Mesenchymal stem cell (in vitro differentiated cells and primary cell): ENCODE measurements around the gene LRP1B.

Source experiments
- DNase-seq: peaks from one replicate; pipeline ENCODE4 v3.0.0-alpha.2; 2013
- H2AFZ ChIP-seq: one replicate; pipeline ENCODE4 v1.6.1; 2013; ENCODE audit warnings: low read depth, mild to moderate bottlenecking, control low read depth, inconsistent platforms, low read length, moderate library complexity
- H2AK5ac ChIP-seq: 2 replicates; pipeline ENCODE4 v1.6.1; 2013; ENCODE audit warnings: low read length, moderate library complexity, mild to moderate bottlenecking, inconsistent platforms; ENCODE audit not compliant: severe bottlenecking
- H2BK120ac ChIP-seq: one replicate; pipeline ENCODE4 v1.6.1; 2013; ENCODE audit warnings: low read depth, mild to moderate bottlenecking, inconsistent platforms, low read length, moderate library complexity
- H2BK12ac ChIP-seq, 2 experiments: one replicate each; pipeline ENCODE4 v1.6.1; 2013; ENCODE audit warnings: inconsistent platforms in 2 of 2, low read length in 2 of 2, mild to moderate bottlenecking in 2 of 2, moderate library complexity in 2 of 2, control low read depth in 1 of 2
- H2BK15ac ChIP-seq: one replicate; pipeline ENCODE4 v1.6.1; 2013; ENCODE audit warnings: mild to moderate bottlenecking, low read depth, inconsistent platforms; ENCODE audit not compliant: poor library complexity, severe bottlenecking
- H2BK5ac ChIP-seq: 2 replicates; pipeline ENCODE4 v1.6.1; 2013; ENCODE audit warnings: low read depth, mild to moderate bottlenecking, low read length, control low read depth, inconsistent platforms; ENCODE audit not compliant: poor library complexity, severe bottlenecking
- H3K14ac ChIP-seq, 2 experiments: one replicate each; pipeline ENCODE4 v1.6.1; 2013; ENCODE audit warnings: inconsistent platforms in 2 of 2, low read length in 2 of 2, control low read depth in 1 of 2, mild to moderate bottlenecking in 1 of 2, moderate library complexity in 1 of 2
- H3K18ac ChIP-seq, 2 experiments: one replicate each; pipeline ENCODE4 v1.6.1; 2013; ENCODE audit warnings: inconsistent platforms in 2 of 2, low read length in 2 of 2, control low read depth in 1 of 2, low read depth in 1 of 2, mild to moderate bottlenecking in 1 of 2
- H3K23ac ChIP-seq, 2 experiments: one replicate each; pipeline ENCODE4 v1.6.1; 2013; ENCODE audit warnings: inconsistent platforms in 2 of 2, low read length in 2 of 2, mild to moderate bottlenecking in 2 of 2, moderate library complexity in 2 of 2, control low read depth in 1 of 2
- H3K27ac ChIP-seq: 2 replicates; pipeline ENCODE4 v1.5.1; 2013; ENCODE audit warnings: mild to moderate bottlenecking, moderate library complexity, low read length, control low read depth, inconsistent platforms; ENCODE audit not compliant: poor library complexity, severe bottlenecking
- H3K27me3 ChIP-seq, 2 experiments: 2 replicates each; pipeline versions ENCODE4 v1.6.1 to v1.7.0; 2013; ENCODE audit warnings: low read length in 2 of 2, mild to moderate bottlenecking in 2 of 2, moderate library complexity in 2 of 2, control low read depth in 1 of 2, inconsistent platforms in 1 of 2; ENCODE audit not compliant: control insufficient read depth in 1 of 2, insufficient read depth in 1 of 2
- H3K36me3 ChIP-seq, 2 experiments: 2 replicates each; pipeline versions ENCODE4 v1.6.1 to v1.7.0; 2013; ENCODE audit warnings: low read length in 2 of 2, control low read depth in 1 of 2, inconsistent platforms in 1 of 2, low read depth in 1 of 2, mild to moderate bottlenecking in 1 of 2; ENCODE audit not compliant: insufficient read depth in 2 of 2, control insufficient read depth in 1 of 2
- H3K4ac ChIP-seq, 2 experiments: one replicate each; pipeline ENCODE4 v1.6.1; 2013; ENCODE audit warnings: inconsistent platforms in 2 of 2, low read length in 2 of 2, mild to moderate bottlenecking in 2 of 2, moderate library complexity in 2 of 2, control low read depth in 1 of 2, low read depth in 1 of 2
- H3K4me1 ChIP-seq: 2 replicates; pipeline ENCODE4 v1.6.1; 2013; ENCODE audit warnings: low read depth, low read length, control low read depth; ENCODE audit not compliant: control insufficient read depth, insufficient read depth
- H3K4me2 ChIP-seq: 2 replicates; pipeline ENCODE4 v1.6.1; 2013; ENCODE audit warnings: low read length, mild to moderate bottlenecking, inconsistent platforms; ENCODE audit not compliant: poor library complexity, severe bottlenecking
- H3K4me3 ChIP-seq, 2 experiments: 2 replicates each; pipeline versions ENCODE4 v1.5.1 to v1.7.0; 2013; ENCODE audit warnings: low read length in 2 of 2, mild to moderate bottlenecking in 2 of 2, control low read depth in 1 of 2, low read depth in 1 of 2; ENCODE audit not compliant: insufficient read depth in 1 of 2
- H3K79me1 ChIP-seq: replicated peaks from 2 replicates; pipeline ENCODE4 v1.6.1; 2013; ENCODE audit warnings: mild to moderate bottlenecking, control low read depth, low read length, inconsistent platforms; ENCODE audit not compliant: poor library complexity, severe bottlenecking
- H3K9ac ChIP-seq: 2 replicates; pipeline ENCODE4 v1.7.0; 2013; ENCODE audit warnings: mild to moderate bottlenecking, low read length, moderate library complexity
- H3K9me3 ChIP-seq: 2 replicates; pipeline ENCODE4 v1.7.0; 2013; ENCODE audit warnings: mild to moderate bottlenecking, low read length; ENCODE audit not compliant: control insufficient read depth
- H4K8ac ChIP-seq: one replicate; pipeline ENCODE4 v1.6.1; 2013; ENCODE audit warnings: inconsistent platforms, mild to moderate bottlenecking, low read length, moderate library complexity
- H4K91ac ChIP-seq: one replicate; pipeline ENCODE4 v1.6.1; 2013; ENCODE audit warnings: mild to moderate bottlenecking, low read length, inconsistent platforms
- WGBS: methylation state at CpG from one replicate; pipeline ENCODE4 v1.1.7; 2013; ENCODE audit warnings: mixed read lengths; 5-methylcytosine and 5-hydroxymethylcytosine counted together

Gene LRP1B

DNA sequence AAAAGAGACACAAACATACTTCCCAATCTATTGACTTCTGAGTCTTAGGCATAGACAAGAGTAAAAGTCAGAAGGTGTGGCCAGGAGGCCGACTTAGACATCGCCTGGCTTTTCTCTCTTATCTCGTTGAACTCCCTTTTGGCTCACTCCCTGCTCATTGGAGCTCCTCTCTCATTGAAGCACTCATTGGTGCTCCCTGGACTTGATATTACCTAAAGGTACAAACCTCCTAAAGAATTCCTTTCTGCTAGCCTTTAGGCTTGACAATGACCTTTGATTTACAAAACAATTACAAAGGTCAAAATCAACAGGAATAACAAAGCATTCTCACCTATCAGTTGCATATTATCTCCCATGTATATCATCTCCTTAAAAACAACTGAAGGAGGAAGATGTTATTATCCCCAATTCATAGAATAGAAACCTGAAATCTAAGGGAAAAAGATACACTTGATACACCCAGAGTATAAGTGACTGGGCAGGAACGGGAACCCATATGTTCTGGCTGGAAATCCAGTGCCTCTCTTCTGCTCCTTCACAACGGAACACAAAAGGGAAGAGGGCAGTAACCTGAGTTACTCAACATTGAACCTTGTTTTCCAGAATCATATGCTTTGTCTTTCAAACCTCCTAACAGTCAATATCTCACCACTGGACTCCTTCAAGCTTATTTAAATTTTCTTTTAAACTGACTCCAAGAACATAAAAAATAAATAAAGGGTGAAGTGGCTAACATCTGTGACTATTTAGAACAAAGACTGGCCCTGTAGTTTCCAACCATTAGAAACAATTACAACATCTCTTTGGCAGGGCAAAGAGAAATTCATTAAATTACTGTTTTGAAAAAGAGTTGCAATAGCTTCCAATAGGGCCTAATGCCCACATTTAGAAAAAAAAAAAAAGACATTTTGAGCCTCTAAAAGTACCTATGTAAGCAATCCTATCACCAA lies 1247.9 kb downstream of the LRP1B start:
- no peak overlapping the region for H3K4me3 ChIP-seq
- peak; percentile 12 for DNase-seq
- H2AK5ac ChIP-seq, result no peak overlapping the region
- peak overlapping the region in 1 of 2 experiments; percentile 2 for H3K4ac ChIP-seq
- H3K27ac ChIP-seq, result no peak overlapping the region
- no peaks in the 10 kb centered on the region for H3K36me3 ChIP-seq
- no peak overlapping the region for H3K4me2 ChIP-seq
- H4K91ac ChIP-seq, result no peak overlapping the region
- H3K23ac ChIP-seq, result no peak overlapping the region
- H2BK120ac ChIP-seq, result no peak overlapping the region
- H3K79me1 ChIP-seq, result no peaks in the 10 kb centered on the region
- H2AFZ ChIP-seq, result no peak overlapping the region
- no peak overlapping the region for H3K14ac ChIP-seq
- H3K27me3 ChIP-seq, result no peaks in the 10 kb centered on the region
- H2BK12ac ChIP-seq, result peak overlapping the region in 1 of 2 experiments; percentile 52
- H4K8ac ChIP-seq, result no peak overlapping the region
- peaks cover under 1% of the 10 kb centered on the region for H3K9me3 ChIP-seq
- H3K4me1 ChIP-seq, result no peaks in the 10 kb centered on the region
- H2BK15ac ChIP-seq, result peak overlapping the region; percentile 88
- no peak overlapping the region for H3K9ac ChIP-seq
- WGBS, result 77% methylated on average over 5 of the region's 5 CpGs
- no peak overlapping the region for H2BK5ac ChIP-seq
- peak overlapping the region in 1 of 2 experiments; percentile 83 for H3K18ac ChIP-seq

DNA sequence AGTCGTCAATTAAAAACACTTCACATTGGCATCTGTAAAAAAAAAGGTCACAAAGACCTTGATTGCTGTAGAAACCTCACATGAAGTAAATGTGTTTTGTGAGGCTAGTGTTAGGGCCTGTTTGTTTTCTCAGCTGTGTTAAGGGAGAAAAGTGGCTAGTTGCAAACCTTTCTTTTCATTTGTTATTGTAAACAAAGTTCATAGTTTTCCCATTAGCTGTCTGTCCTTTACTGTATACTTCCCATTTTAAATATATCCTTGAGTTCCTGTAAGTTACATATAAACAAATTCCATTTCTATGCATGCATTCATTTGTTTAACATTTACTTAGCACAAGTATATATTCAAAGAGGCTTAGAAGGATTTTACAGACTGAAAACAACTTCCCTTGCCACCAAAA lies 1250.2 kb downstream of the LRP1B start:
- Histone ChIP-seq H3K27ac (no peak overlapping the region), H2AK5ac (no peak overlapping the region), H3K4me1 (no peaks in the 10 kb centered on the region), H2BK120ac (no peak overlapping the region), H3K4me2 (no peak overlapping the region), H3K79me1 (no peaks in the 10 kb centered on the region), H3K36me3 (no peaks in the 10 kb centered on the region), H4K91ac (no peak overlapping the region), H3K18ac (no peak overlapping the region), H3K9ac (no peak overlapping the region), H3K4ac (no peak overlapping the region), H4K8ac (no peak overlapping the region), H3K9me3 (peaks cover 20% of the 10 kb centered on the region), H2BK15ac (no peak overlapping the region), H2BK12ac (no peak overlapping the region), H3K23ac (no peak overlapping the region), H3K27me3 (no peaks in the 10 kb centered on the region), H2AFZ (no peak overlapping the region), H3K14ac (no peak overlapping the region), H3K4me3 (no peak overlapping the region), H2BK5ac (no peak overlapping the region)
- peak; percentile 77 for DNase-seq
- 0% methylated on average over 1 of the region's 1 CpG for WGBS

DNA sequence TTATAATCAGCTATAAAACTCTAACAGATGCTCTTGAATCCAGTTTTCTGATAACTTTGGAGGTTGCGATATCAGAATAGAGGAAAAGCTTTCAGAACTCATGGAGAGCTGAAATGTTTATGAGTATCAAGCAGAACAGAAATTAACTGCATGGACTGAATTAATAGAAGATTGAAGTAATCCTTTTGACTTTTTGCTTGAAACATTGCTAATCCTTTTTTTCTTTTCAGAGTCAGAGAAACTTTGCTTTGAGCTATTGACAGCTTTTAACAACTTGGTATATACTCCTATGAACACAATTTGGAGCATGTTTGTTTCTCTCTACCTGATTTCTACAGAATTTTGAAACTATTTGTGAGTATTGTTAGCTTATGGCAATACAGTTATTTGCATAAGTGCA lies 1254.8 kb downstream of the LRP1B start:
- DNase-seq, result peak; percentile 7
- no peak overlapping the region for H3K4me3 ChIP-seq
- H3K4me2 ChIP-seq, result no peak overlapping the region
- H3K23ac ChIP-seq, result no peak overlapping the region
- H4K91ac ChIP-seq, result no peak overlapping the region
- no peak overlapping the region for H2BK5ac ChIP-seq
- H3K4ac ChIP-seq, result no peak overlapping the region
- H2AFZ ChIP-seq, result no peak overlapping the region
- no peak overlapping the region for H3K9ac ChIP-seq
- H3K18ac ChIP-seq, result no peak overlapping the region
- H2AK5ac ChIP-seq, result no peak overlapping the region
- H3K27me3 ChIP-seq, result no peaks in the 10 kb centered on the region
- H3K9me3 ChIP-seq, result peaks cover 46% of the 10 kb centered on the region
- no peak overlapping the region for H3K27ac ChIP-seq
- 88% methylated on average over 1 of the region's 1 CpG for WGBS
- no peaks in the 10 kb centered on the region for H3K4me1 ChIP-seq
- H2BK120ac ChIP-seq, result no peak overlapping the region
- no peaks in the 10 kb centered on the region for H3K36me3 ChIP-seq
- no peak overlapping the region for H2BK12ac ChIP-seq
- no peak overlapping the region for H4K8ac ChIP-seq
- no peak overlapping the region for H2BK15ac ChIP-seq
- no peak overlapping the region for H3K14ac ChIP-seq
- H3K79me1 ChIP-seq, result no peaks in the 10 kb centered on the region

DNA sequence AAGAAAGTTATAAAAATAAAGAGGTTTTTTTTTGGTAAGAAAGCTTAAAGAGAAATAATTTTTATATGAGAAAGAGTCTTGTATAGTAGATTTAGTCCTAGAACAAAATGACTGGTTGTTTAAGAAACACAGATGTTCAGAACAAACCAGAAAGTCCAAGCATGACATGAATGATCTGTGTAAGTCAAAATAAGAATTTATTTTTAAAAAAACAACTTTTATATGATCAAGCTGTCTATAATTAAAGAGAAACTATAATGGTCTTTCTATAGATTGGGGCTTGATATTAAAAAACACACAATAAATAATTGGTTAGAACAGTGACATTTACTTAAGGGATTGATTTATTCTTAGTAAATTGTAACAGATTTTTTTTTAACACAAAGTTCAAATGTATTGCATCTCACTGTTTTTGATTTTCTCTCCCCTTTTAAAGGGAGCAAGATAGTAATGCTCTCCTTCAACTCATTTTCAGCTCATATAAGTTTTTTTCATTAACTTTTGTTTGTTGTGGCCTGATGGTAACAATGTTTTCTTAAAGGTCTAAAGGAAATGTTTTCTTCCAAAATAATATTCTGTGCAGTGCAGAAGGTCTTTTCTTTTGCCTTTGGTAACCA lies 1256.8 kb downstream of the LRP1B start:
- DNase-seq, result no peak
- Histone ChIP-seq H3K14ac (no peak overlapping the region), H2AK5ac (no peak overlapping the region), H3K23ac (no peak overlapping the region), H4K91ac (no peak overlapping the region), H3K36me3 (no peaks in the 10 kb centered on the region), H3K79me1 (no peaks in the 10 kb centered on the region), H2BK120ac (no peak overlapping the region), H4K8ac (no peak overlapping the region), H3K27ac (no peak overlapping the region), H3K4me2 (no peak overlapping the region), H2BK15ac (no peak overlapping the region), H3K27me3 (no peaks in the 10 kb centered on the region), H3K9ac (no peak overlapping the region), H2BK5ac (no peak overlapping the region), H2AFZ (no peak overlapping the region), H3K18ac (no peak overlapping the region), H3K4me3 (no peak overlapping the region), H3K4me1 (no peaks in the 10 kb centered on the region), H3K9me3 (peaks cover 55% of the 10 kb centered on the region), H3K4ac (no peak overlapping the region), H2BK12ac (no peak overlapping the region)
